Measurements from ENCODE around the gene CPPED1.

GRCh38 chr16:12646098-12646489, 157.6 kb downstream of the CPPED1 start:
- TF ChIP-seq EZH2 (IDR thresholded peaks at IDR 0.05) (no peak), POLR2AphosphoS5 (IDR thresholded peaks at IDR 0.05; ENCODE audit: borderline replicate concordance, low read depth, low read length) (no peak), FOXP2 (optimal IDR thresholded peaks at IDR 0.05; ENCODE audit: control extremely low read depth, extremely low read length, insufficient read depth) (no peak)
